SK-N-SH (cell line): ENCODE data around the gene NHP2. TPM values are rescaled to one million over a fixed set of nuclear protein-coding genes. Genes with fewer than 3 reads are reported as not detected.

Experiments
- CTCF ChIA-PET: fragments of 300-600, 350-600 bp; formaldehyde crosslinking; extraction: SDS; loops from one replicate; lab custom pipeline; 2021; lab: Yijun Ruan, JAX
- POLR2A ChIA-PET: fragments of 350-600 bp; sonication (Branson Sonifier 250); formaldehyde crosslinking; extraction: SDS; loops from one replicate; lab custom pipeline; 2020; ENCODE audit warnings: antibody characterized with exemption, inconsistent platforms; lab: Yijun Ruan, JAX
- DNase-seq: peaks from one replicate; pipeline ENCODE4 v3.0.0; 2012
- H2AFZ ChIP-seq: fragments of 200-600 bp; sonication (generic); 2 replicates; pipeline ENCODE4 v1.8.1; 2016; ENCODE audit warnings: antibody characterized with exemption, mild to moderate bottlenecking, low read depth
- H3F3A ChIP-seq: fragments of 200-600 bp; sonication (generic); replicated peaks from 2 replicates; pipeline ENCODE3; 2016; ENCODE audit warnings: antibody characterized with exemption, mild to moderate bottlenecking; ENCODE audit not compliant: insufficient read depth
- H3K27ac ChIP-seq, 2 experiments: fragments of 200-500 bp in 1 of 2; fragments of 200-600 bp in 1 of 2; sonication (Bioruptor generic) in 1 of 2; sonication (generic), shearing (Covaris generic) in 1 of 2; 2 replicates each; pipeline versions ENCODE4 v1.5.1 to v1.6.1; 2014 to 2016; ENCODE audit warnings: low read depth in 2 of 2, inconsistent platforms in 1 of 2, low read length in 1 of 2, mild to moderate bottlenecking in 1 of 2, mixed read lengths in 1 of 2
- H3K27me3 ChIP-seq: fragments of 200-600 bp; sonication (generic), shearing (Covaris generic); 2 replicates; pipeline ENCODE4 v1.6.1; 2016; ENCODE audit warnings: mixed run types; ENCODE audit not compliant: insufficient read depth
- H3K36me3 ChIP-seq, 2 experiments: fragments of 200-500 bp in 1 of 2; fragments of 200-600 bp in 1 of 2; sonication (Bioruptor generic) in 1 of 2; sonication (generic) in 1 of 2; replicated peaks in 1 of 2; 2 replicates each; pipeline versions ENCODE3 to v1.5.1; 2014 to 2016; ENCODE audit warnings: low read length in 1 of 2, mild to moderate bottlenecking in 1 of 2; ENCODE audit not compliant: insufficient read depth in 2 of 2, control insufficient read depth in 1 of 2
- H3K4me1 ChIP-seq, 2 experiments: fragments of 200-500 bp in 1 of 2; fragments of 200-600 bp in 1 of 2; sonication (Bioruptor generic) in 1 of 2; sonication (generic), shearing (Covaris generic) in 1 of 2; 2 replicates each; pipeline versions ENCODE4 v1.5.1 to v1.6.1; 2014 to 2016; ENCODE audit warnings: low read depth in 1 of 2, low read length in 1 of 2, mixed run types in 1 of 2; ENCODE audit not compliant: insufficient read depth in 2 of 2, control insufficient read depth in 1 of 2
- H3K4me2 ChIP-seq: fragments of 200-600 bp; sonication (generic), shearing (Covaris generic); 2 replicates; pipeline ENCODE4 v1.6.1; 2017; ENCODE audit warnings: mixed run types
- H3K4me3 ChIP-seq, 2 experiments: fragments of 200-500 bp in 1 of 2; fragments of 200-600 bp in 1 of 2; sonication (Bioruptor generic) in 1 of 2; sonication (generic), shearing (Covaris generic) in 1 of 2; 2 replicates each; pipeline versions ENCODE4 v1.5.1 to v1.8.1; 2014 to 2016; ENCODE audit warnings: low read depth in 2 of 2, inconsistent platforms in 1 of 2, low read length in 1 of 2, mild to moderate bottlenecking in 1 of 2, mixed read lengths in 1 of 2, moderate library complexity in 1 of 2
- H3K79me2 ChIP-seq: fragments of 200-600 bp; sonication (generic); 2 replicates; pipeline ENCODE4 v1.8.1; 2017; ENCODE audit warnings: mild to moderate bottlenecking; ENCODE audit not compliant: insufficient read depth
- H3K9ac ChIP-seq: fragments of 200-600 bp; sonication (generic); 2 replicates; pipeline ENCODE4 v1.6.1; 2017; ENCODE audit warnings: mixed run types
- H3K9me2 ChIP-seq: fragments of 200-600 bp; sonication (generic); 2 replicates; pipeline ENCODE4 v1.6.1; 2017; ENCODE audit warnings: mixed run types
- H3K9me3 ChIP-seq: fragments of 200-600 bp; sonication (generic); 2 replicates; pipeline ENCODE4 v1.6.1; 2017; ENCODE audit warnings: mixed run types, mild to moderate bottlenecking, moderate library complexity
- H4K20me1 ChIP-seq: fragments of 200-600 bp; sonication (generic); 2 replicates; pipeline ENCODE4 v1.6.1; 2017; ENCODE audit warnings: mild to moderate bottlenecking, mixed run types; ENCODE audit not compliant: insufficient read depth
- ELF1 ChIP-seq: IDR thresholded peaks from 2 replicates; pipeline ENCODE4 v1.4.0; 2012
- EZH2phosphoT487 ChIP-seq: fragments of 200-600 bp; sonication (generic); IDR thresholded peaks from 2 replicates; pipeline ENCODE4 v1.6.1; 2017; ENCODE audit warnings: low read depth, mixed run types, mild to moderate bottlenecking, antibody characterized with exemption, moderate library complexity, borderline replicate concordance
- FOXJ3 ChIP-seq: sonication (generic); formaldehyde crosslinking; IDR thresholded peaks from 2 replicates; pipeline ENCODE4 v1.5.1; 2020; ENCODE audit warnings: mild to moderate bottlenecking, missing genetic modification reagents
- FOXM1 ChIP-seq: IDR thresholded peaks from 2 replicates; pipeline ENCODE4 v1.4.0; 2012; ENCODE audit warnings: low read depth, mild to moderate bottlenecking
- GABPA ChIP-seq: IDR thresholded peaks from 2 replicates; pipeline ENCODE4 v1.4.0; 2012; ENCODE audit warnings: low read depth, mild to moderate bottlenecking
- GATA2 ChIP-seq: sonication (generic); formaldehyde crosslinking; IDR thresholded peaks from 2 replicates; pipeline ENCODE4 v1.5.0; 2020; ENCODE audit warnings: mild to moderate bottlenecking, missing genetic modification reagents
- JUND ChIP-seq: IDR thresholded peaks from 2 replicates; pipeline ENCODE4 v1.4.0; 2012
- MAX ChIP-seq: IDR thresholded peaks from 2 replicates; pipeline ENCODE4 v1.4.0; 2012; ENCODE audit warnings: low read depth
- MEF2A ChIP-seq: IDR thresholded peaks from 2 replicates; pipeline ENCODE4 v1.4.0; 2012; ENCODE audit warnings: low read depth, borderline replicate concordance
- MXI1 ChIP-seq: IDR thresholded peaks from 2 replicates; pipeline ENCODE4 v1.6.1; 2012; ENCODE audit warnings: mild to moderate bottlenecking, low read depth, low read length, improper control_type of control experiment
- NFIC ChIP-seq: IDR thresholded peaks from 2 replicates; pipeline ENCODE4 v1.4.0; 2012; ENCODE audit warnings: borderline replicate concordance
- NRF1 ChIP-seq: IDR thresholded peaks from 2 replicates; pipeline ENCODE4 v1.6.1; 2012; ENCODE audit warnings: low read depth, mild to moderate bottlenecking, low read length
- POLR2AphosphoS5 ChIP-seq: IDR thresholded peaks from 2 replicates; pipeline ENCODE4 v1.6.1; 2012; ENCODE audit warnings: low read depth, low read length
- REST ChIP-seq: IDR thresholded peaks from 2 replicates; pipeline ENCODE4 v1.6.1; 2012; ENCODE audit warnings: mild to moderate bottlenecking, low read depth, low read length, moderate library complexity
- RFX5 ChIP-seq: IDR thresholded peaks from 2 replicates; pipeline ENCODE4 v1.6.1; 2012; ENCODE audit warnings: mild to moderate bottlenecking, improper control_type of control experiment, low read length
- RXRA ChIP-seq: IDR thresholded peaks from 2 replicates; pipeline ENCODE4 v1.4.0; 2012; ENCODE audit warnings: low read depth, mild to moderate bottlenecking, borderline replicate concordance
- SIN3A ChIP-seq: IDR thresholded peaks from 2 replicates; pipeline ENCODE4 v1.6.1; 2012; ENCODE audit warnings: low read depth, mild to moderate bottlenecking, low read length, moderate library complexity, borderline replicate concordance
- TCF12 ChIP-seq: IDR thresholded peaks from 2 replicates; pipeline ENCODE4 v1.4.0; 2012
- TEAD4 ChIP-seq: IDR thresholded peaks from 2 replicates; pipeline ENCODE4 v1.4.0; 2012; ENCODE audit warnings: mild to moderate bottlenecking, borderline replicate concordance; ENCODE audit not compliant: insufficient read depth
- USF1 ChIP-seq: IDR thresholded peaks from 2 replicates; pipeline ENCODE4 v1.4.0; 2012; ENCODE audit warnings: low read depth, borderline replicate concordance
- YY1 ChIP-seq: IDR thresholded peaks from 2 replicates; pipeline ENCODE4 v1.4.0; 2012; ENCODE audit warnings: low read depth, mild to moderate bottlenecking
- WGBS: methylation state at CpG from one replicate; pipeline ENCODE4 v1.1.6; 2017; ENCODE audit warnings: low lambda C conversion rate; 5-methylcytosine and 5-hydroxymethylcytosine counted together
- polyA plus RNA-seq, 3 experiments: library from polyadenylated mRNA; depleted of rRNA; stranded (reverse); fragments of >200 nt; gene quantifications; 2 replicates each; pipeline ENCODE4 v1.2.3, GENCODE V29; 2012
- TF ChIP-seq, protein P1 (sequence below): fragments of 200-600 bp; sonication (generic); IDR thresholded peaks from 2 replicates; pipeline ENCODE4 v1.6.1; 2017; ENCODE audit warnings: antibody characterized with exemption, mild to moderate bottlenecking, moderate library complexity
- TF ChIP-seq, protein P2 (sequence below): IDR thresholded peaks from 2 replicates; pipeline ENCODE4; 2012
- TF ChIP-seq, protein P3 (sequence below): fragments of 150-350 bp; IDR thresholded peaks from 2 replicates; pipeline ENCODE4 v1.6.1; 2016; ENCODE audit warnings: mild to moderate bottlenecking, low read depth, low read length

NHP2 gene
- 313 and 455 TPM in 2 replicates for polyA plus RNA-seq (2012; rRNA removed)
- polyA plus RNA-seq (2012; cell fraction: cytosol; rRNA removed) = 325 and 409 TPM in 2 replicates
- polyA plus RNA-seq (2012; cell fraction: nucleus; rRNA removed) = 134 and 156 TPM in 2 replicates

GRCh38 chr5:178153530-178154340 is at the start of gene NHP2:
TSS of gene NHP2 (minus strand) at chr5:178153885. CDS start at chr5:178153817, 68 bp downstream.
- peaks cover 21% of the 10 kb centered on the region for H3K79me2 ChIP-seq
- no peaks in the 10 kb centered on the region for H3K27me3 ChIP-seq
- H4K20me1 ChIP-seq = no peaks in the 10 kb centered on the region
- H3K4me3 ChIP-seq = peak within 1 kb of the TSS; percentile 81 to 90
- H3K27ac ChIP-seq = peak within 1 kb of the TSS; percentile 36 to 64; a peak in 3 of 4 replicates
- peaks cover 0 to 22% of the 10 kb centered on the region in 2 experiments; a peak in 3 of 4 replicates for H3K4me1 ChIP-seq
- peaks cover 7% of the 10 kb centered on the region for H3F3A ChIP-seq
- H2AFZ ChIP-seq = peak within 1 kb of the TSS; percentile 89
- peak within 1 kb of the TSS; percentile 97 for H3K4me2 ChIP-seq
- H3K36me3 ChIP-seq = peaks cover 14 to 31% of the 10 kb centered on the region in 2 experiments
- WGBS = 2% methylated on average over 23 of the region's 68 CpGs
- POLR2A ChIA-PET = interaction anchor here (1.0 to 1.9 kb wide), 6 partner anchors 9 to 78 kb away, joined by 3 to 12 read pairs (median 3); partner anchors contain the start of genes HNRNPAB and PHYKPL
- H3K9me3 ChIP-seq = no peaks in the 10 kb centered on the region
- H3K9ac ChIP-seq = peak within 1 kb of the TSS; percentile 82
- peak; percentile 99 for DNase-seq
- no peaks in the 10 kb centered on the region for H3K9me2 ChIP-seq
- CTCF ChIA-PET = interaction anchor here (0.8 to 18.9 kb wide), 6 partner anchors 9 to 436 kb away, joined by 3 to 319 read pairs (median 4); partner anchors contain the start of gene COL23A1
- TF ChIP-seq GATA2 (CRISPR knock-in tag) (no peak), RXRA (no peak), RFX5 (peak; percentile 78), MXI1 (peak; percentile 98), ELF1 (peak; percentile 81), NFIC (no peak), FOXM1 (no peak), TCF12 (peak; percentile 18; the same call in 1 of the 2 replicates), POLR2AphosphoS5 (peak; percentile 1), REST (0 out of 2 replicates have a peak, but pooled peaks have one; percentile 24), NRF1 (peak; percentile 56), EZH2phosphoT487 (no peak), FOXJ3 (CRISPR knock-in tag) (no peak), JUND (no peak), TEAD4 (no peak), MEF2A (no peak), MAX (peak; percentile 98), USF1 (peak; percentile 54; the same call in 1 of the 2 replicates), SIN3A (peak; percentile 94), GABPA (peak; percentile 81), YY1 (0 out of 2 replicates have a peak, but pooled peaks have one; percentile 26)
- TF ChIP-seq, protein P1, sequence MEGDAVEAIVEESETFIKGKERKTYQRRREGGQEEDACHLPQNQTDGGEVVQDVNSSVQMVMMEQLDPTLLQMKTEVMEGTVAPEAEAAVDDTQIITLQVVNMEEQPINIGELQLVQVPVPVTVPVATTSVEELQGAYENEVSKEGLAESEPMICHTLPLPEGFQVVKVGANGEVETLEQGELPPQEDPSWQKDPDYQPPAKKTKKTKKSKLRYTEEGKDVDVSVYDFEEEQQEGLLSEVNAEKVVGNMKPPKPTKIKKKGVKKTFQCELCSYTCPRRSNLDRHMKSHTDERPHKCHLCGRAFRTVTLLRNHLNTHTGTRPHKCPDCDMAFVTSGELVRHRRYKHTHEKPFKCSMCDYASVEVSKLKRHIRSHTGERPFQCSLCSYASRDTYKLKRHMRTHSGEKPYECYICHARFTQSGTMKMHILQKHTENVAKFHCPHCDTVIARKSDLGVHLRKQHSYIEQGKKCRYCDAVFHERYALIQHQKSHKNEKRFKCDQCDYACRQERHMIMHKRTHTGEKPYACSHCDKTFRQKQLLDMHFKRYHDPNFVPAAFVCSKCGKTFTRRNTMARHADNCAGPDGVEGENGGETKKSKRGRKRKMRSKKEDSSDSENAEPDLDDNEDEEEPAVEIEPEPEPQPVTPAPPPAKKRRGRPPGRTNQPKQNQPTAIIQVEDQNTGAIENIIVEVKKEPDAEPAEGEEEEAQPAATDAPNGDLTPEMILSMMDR = no peak
- TF ChIP-seq, protein P2, sequence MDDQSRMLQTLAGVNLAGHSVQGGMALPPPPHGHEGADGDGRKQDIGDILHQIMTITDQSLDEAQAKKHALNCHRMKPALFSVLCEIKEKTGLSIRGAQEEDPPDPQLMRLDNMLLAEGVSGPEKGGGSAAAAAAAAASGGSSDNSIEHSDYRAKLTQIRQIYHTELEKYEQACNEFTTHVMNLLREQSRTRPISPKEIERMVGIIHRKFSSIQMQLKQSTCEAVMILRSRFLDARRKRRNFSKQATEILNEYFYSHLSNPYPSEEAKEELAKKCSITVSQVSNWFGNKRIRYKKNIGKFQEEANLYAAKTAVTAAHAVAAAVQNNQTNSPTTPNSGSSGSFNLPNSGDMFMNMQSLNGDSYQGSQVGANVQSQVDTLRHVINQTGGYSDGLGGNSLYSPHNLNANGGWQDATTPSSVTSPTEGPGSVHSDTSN = peak; percentile 43; the same call in 1 of the 2 replicates
- TF ChIP-seq, protein P3, sequence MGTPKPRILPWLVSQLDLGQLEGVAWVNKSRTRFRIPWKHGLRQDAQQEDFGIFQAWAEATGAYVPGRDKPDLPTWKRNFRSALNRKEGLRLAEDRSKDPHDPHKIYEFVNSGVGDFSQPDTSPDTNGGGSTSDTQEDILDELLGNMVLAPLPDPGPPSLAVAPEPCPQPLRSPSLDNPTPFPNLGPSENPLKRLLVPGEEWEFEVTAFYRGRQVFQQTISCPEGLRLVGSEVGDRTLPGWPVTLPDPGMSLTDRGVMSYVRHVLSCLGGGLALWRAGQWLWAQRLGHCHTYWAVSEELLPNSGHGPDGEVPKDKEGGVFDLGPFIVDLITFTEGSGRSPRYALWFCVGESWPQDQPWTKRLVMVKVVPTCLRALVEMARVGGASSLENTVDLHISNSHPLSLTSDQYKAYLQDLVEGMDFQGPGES = no peak
